OCI-LY7 (cell line): Measurements from ENCODE around the gene RP2. TPM values are rescaled to one million over a fixed set of nuclear protein-coding genes. Genes with fewer than 3 reads are reported as not detected.

Source experiments
- BruUV-seq: library from RNA; stranded (reverse); fragments of 400-500 nt; replicated peaks from 2 replicates; lab custom pipeline; 2021; lab: Mats Ljungman, UMichigan
- CTCF ChIA-PET: fragments of 300-600 bp; sonication (Branson Sonifier 250); formaldehyde crosslinking; loops from one replicate; lab custom pipeline; 2022; ENCODE audit warnings: antibody characterized with exemption; ENCODE audit not compliant: unreplicated experiment; lab: Charles Lee
- POLR2A ChIA-PET: fragments of 300-600 bp; sonication (Branson Sonifier 250); formaldehyde crosslinking; loops from one replicate; lab custom pipeline; 2022; ENCODE audit warnings: antibody characterized with exemption; lab: Charles Lee
- DNase-seq: peaks from one replicate; pipeline ENCODE4 v3.0.0-alpha.2; 2015; ENCODE audit warnings: low spot score
- H2AFZ ChIP-seq: fragments of 200-600 bp; sonication (generic), shearing (Covaris generic); 2 replicates; pipeline ENCODE4 v1.6.1; 2014; ENCODE audit warnings: mild to moderate bottlenecking, antibody characterized with exemption, low read length, moderate library complexity
- H3K27ac ChIP-seq: fragments of 200-600 bp; sonication (generic); 2 replicates; pipeline ENCODE4 v1.5.1; 2014; ENCODE audit warnings: mixed run types, low read depth, mild to moderate bottlenecking, moderate library complexity, low read length, inconsistent platforms; ENCODE audit not compliant: poor library complexity, severe bottlenecking
- H3K36me3 ChIP-seq: fragments of 200-600 bp; sonication (generic); 2 replicates; pipeline ENCODE4 v1.6.1; 2014; ENCODE audit warnings: mild to moderate bottlenecking, antibody characterized with exemption, low read length, moderate library complexity, mixed read lengths; ENCODE audit not compliant: insufficient read depth
- H3K4me1 ChIP-seq: fragments of 200-600 bp; sonication (generic); 2 replicates; pipeline ENCODE4 v1.5.1; 2014; ENCODE audit warnings: mild to moderate bottlenecking, low read length; ENCODE audit not compliant: insufficient read depth, poor library complexity, severe bottlenecking
- H3K4me2 ChIP-seq: fragments of 200-600 bp; sonication (generic); 2 replicates; pipeline ENCODE4 v1.6.1; 2014; ENCODE audit warnings: mild to moderate bottlenecking, low read length
- H3K4me3 ChIP-seq: fragments of 200-600 bp; sonication (generic); 2 replicates; pipeline ENCODE4 v1.5.1; 2014; ENCODE audit warnings: mild to moderate bottlenecking, low read depth, low read length; ENCODE audit not compliant: poor library complexity, severe bottlenecking
- H3K79me2 ChIP-seq: fragments of 200-600 bp; sonication (generic); 2 replicates; pipeline ENCODE4 v1.6.1; 2016; ENCODE audit warnings: low read depth, mild to moderate bottlenecking, low read length, moderate library complexity, mixed read lengths; ENCODE audit not compliant: insufficient read depth
- H3K9me2 ChIP-seq: fragments of 200-600 bp; sonication (generic); 2 replicates; pipeline ENCODE4 v1.6.1; 2016; ENCODE audit warnings: mild to moderate bottlenecking, low read length, mixed read lengths; ENCODE audit not compliant: insufficient read depth
- H3K9me3 ChIP-seq: fragments of 200-600 bp; sonication (generic); 2 replicates; pipeline ENCODE4 v1.6.1; 2014; ENCODE audit warnings: mild to moderate bottlenecking, mixed run types, low read length, mixed read lengths
- H4K20me1 ChIP-seq: fragments of 200-600 bp; sonication (generic); 2 replicates; pipeline ENCODE4 v1.6.1; 2014; ENCODE audit warnings: mild to moderate bottlenecking, antibody characterized with exemption, low read length, moderate library complexity, mixed read lengths; ENCODE audit not compliant: insufficient read depth
- CTCF ChIP-seq: fragments of 200-600 bp; sonication (generic); conservative IDR thresholded peaks from 2 replicates; pipeline ENCODE4 v1.5.1; 2014; ENCODE audit warnings: mild to moderate bottlenecking, antibody characterized with exemption, low read length, moderate library complexity, mixed read lengths
- EZH2phosphoT487 ChIP-seq: fragments of 200-600 bp; sonication (generic); IDR thresholded peaks from 2 replicates; pipeline ENCODE4 v1.6.1; 2018; ENCODE audit warnings: low read depth, borderline replicate concordance, mild to moderate bottlenecking, mixed run types, antibody characterized with exemption, low read length, moderate library complexity, mixed read lengths
- intact Hi-C: fragments of 100-400 bp; cut with micrococcal nuclease; formaldehyde crosslinking; loops from one replicate; pipeline ENCODE4 v1.10.0; 2022; ENCODE audit not compliant: unreplicated experiment
- total RNA-seq, 2 experiments: library from RNA; depleted of rRNA in 1 of 2; stranded (reverse); fragments of >200 nt in 1 of 2; shearing (Covaris generic) in 1 of 2; gene quantifications; 2 replicates each; pipeline ENCODE4 v1.2.3, GENCODE V29; 2014 to 2022

Gene RP2
- total RNA-seq, 2 experiments from 2014 or later, result 12.0 to 15.4 TPM

GRCh38 chrX:46873746-46874145, 36.9 kb downstream of the RP2 start:
- intact Hi-C loops, result no loop called here
- ChIA-PET POLR2A (no interaction called here), CTCF (no interaction called here)
- H3K27ac ChIP-seq, result no peak overlapping the region
- H3K79me2 ChIP-seq, result no peaks in the 10 kb centered on the region
- no peaks in the 10 kb centered on the region for H3K9me3 ChIP-seq
- no peak for DNase-seq
- H2AFZ ChIP-seq, result no peak overlapping the region
- TF ChIP-seq EZH2phosphoT487, result no peak
- TF ChIP-seq CTCF, result no peak
- H4K20me1 ChIP-seq, result no peaks in the 10 kb centered on the region
- H3K4me3 ChIP-seq, result no peak overlapping the region
- H3K9me2 ChIP-seq, result no peaks in the 10 kb centered on the region
- no TSS peak for BruUV-seq
- no peak overlapping the region for H3K4me2 ChIP-seq
- peaks cover 9% of the 10 kb centered on the region for H3K36me3 ChIP-seq
- no peaks in the 10 kb centered on the region for H3K4me1 ChIP-seq

- H2AFZ ChIP-seq, result no peak overlapping the region
- H3K27ac ChIP-seq, result no peak overlapping the region
- no peak for TF ChIP-seq CTCF
- TF ChIP-seq EZH2phosphoT487, result no peak
- H3K4me3 ChIP-seq, result no peak overlapping the region
- no peaks in the 10 kb centered on the region for H3K9me3 ChIP-seq
- H3K36me3 ChIP-seq, result peaks cover 18% of the 10 kb centered on the region
- H3K9me2 ChIP-seq, result no peaks in the 10 kb centered on the region
- CTCF ChIA-PET, result no interaction called here
- no TSS peak for BruUV-seq
- no peaks in the 10 kb centered on the region for H3K79me2 ChIP-seq
- intact Hi-C loops, result no loop called here
- H3K4me1 ChIP-seq, result no peaks in the 10 kb centered on the region
- DNase-seq, result no peak
- H3K4me2 ChIP-seq, result no peak overlapping the region
- POLR2A ChIA-PET, result no interaction called here
- no peaks in the 10 kb centered on the region for H4K20me1 ChIP-seq
Observed at GRCh38 chrX:46876901-46877300, 40.1 kb downstream of the RP2 start.

GRCh38 chrX:46882266-46882665, 45.4 kb downstream of the RP2 start:
- Histone ChIP-seq H2AFZ (no peak overlapping the region), H3K27ac (no peak overlapping the region), H3K36me3 (peaks cover 11% of the 10 kb centered on the region), H3K9me2 (no peaks in the 10 kb centered on the region), H3K4me3 (no peak overlapping the region), H3K9me3 (no peaks in the 10 kb centered on the region), H3K4me2 (no peak overlapping the region), H3K79me2 (no peaks in the 10 kb centered on the region), H4K20me1 (no peaks in the 10 kb centered on the region), H3K4me1 (no peaks in the 10 kb centered on the region)
- DNase-seq, result no peak
- CTCF ChIA-PET, result no interaction called here
- intact Hi-C loops, result no loop called here
- TF ChIP-seq EZH2phosphoT487 (no peak), CTCF (no peak)
- POLR2A ChIA-PET, result no interaction called here
- no TSS peak for BruUV-seq
